Measurements from ENCODE around the gene NUP93. TPM values are rescaled to one million over a fixed set of nuclear protein-coding genes. Genes with fewer than 3 reads are reported as not detected.

Gene NUP93
- total RNA-seq, 3 donors from 2014 or later: 29.4 to 48.8 (median 32.6) TPM

GRCh38 chr16:56785317-56785716 lies 55.4 kb downstream of the NUP93 start:
- H3K4me3 ChIP-seq: no peak overlapping the region
- DNase-seq (ENCODE audit: low spot score in 2 of 2): no peak
- intact Hi-C loops (cut with DNase I; ENCODE audit: low total_unique reads): no loop called here
- no peak overlapping the region for H3K27ac ChIP-seq
- H3K4me1 ChIP-seq: no peaks in the 10 kb centered on the region
- no peaks in the 10 kb centered on the region for H3K36me3 ChIP-seq
- no peaks in the 10 kb centered on the region for H3K9me3 ChIP-seq
- TF ChIP-seq POLR2A (IDR thresholded peaks at IDR 0.05) (no peak), POLR2AphosphoS5 (IDR thresholded peaks at IDR 0.05) (no peak), CTCF (IDR thresholded peaks at IDR 0.05) (no peak)
- no peaks in the 10 kb centered on the region for H3K27me3 ChIP-seq

GRCh38 chr16:56787167-56787566 lies 57.2 kb downstream of the NUP93 start:
- no peaks in the 10 kb centered on the region for H3K4me1 ChIP-seq
- no peaks in the 10 kb centered on the region for H3K9me3 ChIP-seq
- H3K27me3 ChIP-seq: no peaks in the 10 kb centered on the region
- no peak overlapping the region for H3K4me3 ChIP-seq
- no peak for DNase-seq (ENCODE audit: low spot score in 2 of 2)
- TF ChIP-seq POLR2AphosphoS5 (IDR thresholded peaks at IDR 0.05) (no peak), POLR2A (IDR thresholded peaks at IDR 0.05) (no peak), CTCF (IDR thresholded peaks at IDR 0.05) (no peak)
- H3K27ac ChIP-seq: no peak overlapping the region
- no peaks in the 10 kb centered on the region for H3K36me3 ChIP-seq
- intact Hi-C loops (cut with DNase I; ENCODE audit: low total_unique reads): no loop called here

GRCh38 chr16:56788435-56788834 lies 58.5 kb downstream of the NUP93 start:
- no peak overlapping the region for H3K4me3 ChIP-seq
- H3K27me3 ChIP-seq: no peaks in the 10 kb centered on the region
- intact Hi-C loops (cut with DNase I; ENCODE audit: low total_unique reads): no loop called here
- DNase-seq (ENCODE audit: low spot score in 2 of 2): no peak
- H3K4me1 ChIP-seq: no peaks in the 10 kb centered on the region
- H3K36me3 ChIP-seq: no peaks in the 10 kb centered on the region
- H3K9me3 ChIP-seq: no peaks in the 10 kb centered on the region
- no peak for TF ChIP-seq POLR2AphosphoS5 (IDR thresholded peaks at IDR 0.05)
- TF ChIP-seq CTCF (IDR thresholded peaks at IDR 0.05): no peak
- TF ChIP-seq POLR2A (IDR thresholded peaks at IDR 0.05): no peak
- no peak overlapping the region for H3K27ac ChIP-seq

GRCh38 chr16:56789360-56789759 lies 59.4 kb downstream of the NUP93 start:
- Histone ChIP-seq H3K36me3 (no peaks in the 10 kb centered on the region), H3K9me3 (no peaks in the 10 kb centered on the region), H3K27me3 (no peaks in the 10 kb centered on the region), H3K4me1 (no peaks in the 10 kb centered on the region), H3K27ac (no peak overlapping the region), H3K4me3 (no peak overlapping the region)
- no peak for DNase-seq (ENCODE audit: low spot score in 2 of 2)
- intact Hi-C loops (cut with DNase I; ENCODE audit: low total_unique reads): no loop called here
- TF ChIP-seq CTCF (IDR thresholded peaks at IDR 0.05) (peak in 1 of 3 donors; percentile 19), POLR2A (IDR thresholded peaks at IDR 0.05) (no peak), POLR2AphosphoS5 (IDR thresholded peaks at IDR 0.05) (no peak)

GRCh38 chr16:56792967-56793366 lies 63.0 kb downstream of the NUP93 start:
- TF ChIP-seq CTCF (IDR thresholded peaks at IDR 0.05) (no peak), POLR2A (IDR thresholded peaks at IDR 0.05) (no peak), POLR2AphosphoS5 (IDR thresholded peaks at IDR 0.05) (no peak)
- Histone ChIP-seq H3K4me3 (no peak overlapping the region), H3K36me3 (no peaks in the 10 kb centered on the region), H3K9me3 (no peaks in the 10 kb centered on the region), H3K4me1 (no peaks in the 10 kb centered on the region), H3K27me3 (no peaks in the 10 kb centered on the region), H3K27ac (peak overlapping the region in 1 of 2 donors; percentile 7)
- DNase-seq (ENCODE audit: low spot score in 2 of 2): no peak
- intact Hi-C loops (cut with DNase I; ENCODE audit: low total_unique reads): no loop called here
